K562 (cell line): ENCODE results near the gene SIGLEC7. TPM values are rescaled to one million over a fixed set of nuclear protein-coding genes. Genes with fewer than 3 reads are reported as not detected.
A peak's percentile ranks its signal among the peaks of the same experiment; 100 is the strongest.

Experiments
- ATAC-seq: fragments of 200-7000 bp; cut with Tn5 transposase; 3 replicates; pipeline ENCODE4 v1.9.1; 2020; ENCODE audit warnings: moderate library complexity
- BruUV-seq: library from RNA; stranded (reverse); fragments of 400-500 nt; replicated peaks from 2 replicates; lab custom pipeline; 2021; lab: Mats Ljungman, UMichigan
- CTCF ChIA-PET: fragments of 300-600 bp; formaldehyde crosslinking; extraction: SDS; loops from one replicate; lab custom pipeline; 2021; ENCODE audit warnings: low intra/inter-chr PET ratio; lab: Yijun Ruan, JAX
- POLR2A ChIA-PET: fragments of 300-600, 350-650 bp; sonication (Branson Sonifier 250); formaldehyde crosslinking; extraction: SDS; loops from one replicate; lab custom pipeline; 2021; ENCODE audit warnings: antibody characterized with exemption, inconsistent platforms; lab: Yijun Ruan, JAX
- DNase-seq, 4 experiments: peaks; one replicate each; pipeline versions ENCODE4 v3.0.0 to v3.0.0-alpha.2; 2011 to 2018; ENCODE audit warnings: low spot score in 3 of 4, mixed read lengths in 3 of 4; ENCODE audit errors: extremely low read depth in 1 of 4
- FAIRE-seq: peaks from 2 replicates; lab custom pipeline; 2011; peaks lifted over from hg19 to GRCh38; lab: Jason Lieb, UNC
- H2AFZ ChIP-seq: 2 replicates; pipeline ENCODE4 v1.6.0; 2011; ENCODE audit warnings: low read depth, low read length, control low read depth, inconsistent platforms
- H3K27ac ChIP-seq: fragments of 200-600 bp; 3 replicates; pipeline ENCODE4 v1.8.0; 2011; ENCODE audit warnings: low read depth, mild to moderate bottlenecking, control low read depth, inconsistent platforms, low read length, moderate library complexity, mixed read lengths; ENCODE audit errors: extremely low read depth
- H3K27me3 ChIP-seq, 2 experiments: fragments of 300-600 bp in 1 of 2; 2 replicates in 1 of 2; 3 replicates in 1 of 2; pipeline versions ENCODE4 v1.6.0 to v1.8.0; 2011; ENCODE audit warnings: inconsistent platforms in 2 of 2, low read length in 2 of 2, mild to moderate bottlenecking in 1 of 2, mixed read lengths in 1 of 2, moderate library complexity in 1 of 2; ENCODE audit not compliant: control insufficient read depth in 2 of 2, insufficient read depth in 2 of 2
- H3K36me3 ChIP-seq: fragments of 300-600 bp; 3 replicates; pipeline ENCODE4 v1.8.0; 2011; ENCODE audit warnings: mild to moderate bottlenecking, low read length, inconsistent platforms; ENCODE audit not compliant: control insufficient read depth, insufficient read depth
- H3K4me1 ChIP-seq, 2 experiments: fragments of 200-600 bp in 1 of 2; replicated peaks in 1 of 2; 2 replicates in 1 of 2; 3 replicates in 1 of 2; pipeline versions ENCODE4 v1.5.1 to v1.8.0; 2011; ENCODE audit warnings: inconsistent platforms in 2 of 2, low read length in 2 of 2, mild to moderate bottlenecking in 1 of 2, mixed read lengths in 1 of 2, moderate library complexity in 1 of 2; ENCODE audit not compliant: control insufficient read depth in 2 of 2, insufficient read depth in 2 of 2
- H3K4me2 ChIP-seq: 2 replicates; pipeline ENCODE4 v1.6.1; 2011; ENCODE audit warnings: low read length, control low read depth, inconsistent platforms, mixed read lengths; ENCODE audit not compliant: insufficient read depth
- H3K4me3 ChIP-seq: fragments of 200-600 bp; sonication (generic), shearing (Covaris generic); 2 replicates; pipeline ENCODE4 v1.5.1; 2016; ENCODE audit warnings: control low read depth, inconsistent platforms
- H3K79me2 ChIP-seq: fragments of 200-600 bp; 3 replicates; pipeline ENCODE4 v1.8.0; 2011; ENCODE audit warnings: low read length, inconsistent platforms; ENCODE audit not compliant: control insufficient read depth, insufficient read depth
- H3K9ac ChIP-seq, 2 experiments: 2 replicates each; pipeline versions ENCODE4 v1.6.0 to v1.6.1; 2011; ENCODE audit warnings: low read depth in 2 of 2, low read length in 2 of 2, control low read depth in 1 of 2, inconsistent platforms in 1 of 2, mild to moderate bottlenecking in 1 of 2, mixed read lengths in 1 of 2; ENCODE audit not compliant: insufficient read depth in 1 of 2
- H3K9me1 ChIP-seq: one replicate; pipeline ENCODE4 v1.6.0; 2011; ENCODE audit warnings: inconsistent platforms, mild to moderate bottlenecking, low read length, moderate library complexity; ENCODE audit not compliant: control insufficient read depth, insufficient read depth
- H3K9me3 ChIP-seq: replicated peaks from 2 replicates; pipeline ENCODE4 v1.5.1; 2011; ENCODE audit warnings: low read depth, low read length, inconsistent platforms; ENCODE audit not compliant: control insufficient read depth, insufficient read depth
- H4K20me1 ChIP-seq: replicated peaks from 2 replicates; pipeline ENCODE4 v1.6.1; 2011; ENCODE audit warnings: low read length, inconsistent platforms, mixed read lengths; ENCODE audit not compliant: control insufficient read depth, insufficient read depth
- CC2D1A ChIP-seq: fragments of 450-650 bp; IDR thresholded peaks from 2 replicates; pipeline ENCODE4 v1.6.1; 2017; ENCODE audit warnings: mild to moderate bottlenecking
- CEBPB ChIP-seq: fragments of 450-650 bp; IDR thresholded peaks from 2 replicates; pipeline ENCODE4 v1.6.1; 2016; ENCODE audit warnings: missing genetic modification characterization, missing compliant biosample characterization
- CXXC5 ChIP-seq: fragments of 250-450 bp; sonication (Bioruptor Pico); IDR thresholded peaks from 2 replicates; pipeline ENCODE4 v1.8.0; 2022; ENCODE audit warnings: inconsistent platforms, mild to moderate bottlenecking, moderate library complexity
- ETV1 ChIP-seq: fragments of 450-650 bp; conservative IDR thresholded peaks from 2 replicates; pipeline ENCODE4 v1.6.1; 2016; ENCODE audit warnings: missing genetic modification characterization, control low read depth, low read depth, missing compliant biosample characterization
- FOS ChIP-seq: IDR thresholded peaks from 3 replicates; pipeline ENCODE4 v1.6.1; 2011; ENCODE audit not compliant: insufficient read length; ENCODE audit errors: extremely low read depth
- HES1 ChIP-seq: fragments of 450-650 bp; IDR thresholded peaks from 2 replicates; pipeline ENCODE4 v1.6.1; 2016; ENCODE audit warnings: low read depth, mild to moderate bottlenecking, moderate library complexity
- JUND ChIP-seq, 2 experiments: IDR thresholded peaks; 2 replicates in 1 of 2; 3 replicates in 1 of 2; pipeline ENCODE4 v1.6.1; 2011; ENCODE audit warnings: borderline replicate concordance in 2 of 2, low read depth in 2 of 2, low read length in 2 of 2, improper control_type of control experiment in 1 of 2, missing biosample characterization in 1 of 2, missing genetic modification characterization in 1 of 2, missing genetic modification reagents in 1 of 2
- KLF16 ChIP-seq: IDR thresholded peaks from 2 replicates; pipeline ENCODE4 v1.6.1; 2016; ENCODE audit warnings: antibody characterized with exemption
- RBFOX2 ChIP-seq: fragments of 200-400 bp; formaldehyde crosslinking; IDR thresholded peaks from 2 replicates; pipeline ENCODE4 v1.6.1; 2017; ENCODE audit warnings: low read depth, mild to moderate bottlenecking, low read length, moderate library complexity
- TBL1XR1 ChIP-seq, 2 experiments: IDR thresholded peaks; 2 replicates each; pipeline ENCODE4 v1.6.1; 2012; ENCODE audit warnings: improper control_type of control experiment in 2 of 2, low read length in 2 of 2, mild to moderate bottlenecking in 1 of 2
- THRAP3 ChIP-seq: fragments of 450-650 bp; IDR thresholded peaks from 2 replicates; pipeline ENCODE4 v1.6.1; 2016; ENCODE audit warnings: mild to moderate bottlenecking, inconsistent platforms, borderline replicate concordance
- U2AF1 ChIP-seq: fragments of 200-400 bp; formaldehyde crosslinking; optimal IDR thresholded peaks from 2 replicates; pipeline ENCODE3; 2017; ENCODE audit warnings: mild to moderate bottlenecking, low read depth, low read length, moderate library complexity
- ZBTB8A ChIP-seq: fragments of 450-650 bp; IDR thresholded peaks from 2 replicates; pipeline ENCODE4 v1.6.1; 2018; ENCODE audit warnings: mild to moderate bottlenecking, moderate library complexity; ENCODE audit not compliant: partially characterized antibody
- ZKSCAN3 ChIP-seq: fragments of 250-450 bp; sonication (Bioruptor Pico); IDR thresholded peaks from 2 replicates; pipeline ENCODE4 v1.4.0; 2020
- ZMIZ1 ChIP-seq, 2 experiments: fragments of 150-350 bp in 1 of 2; IDR thresholded peaks; 2 replicates each; pipeline ENCODE4 v1.6.1; 2012 to 2016; ENCODE audit warnings: low read depth in 2 of 2, low read length in 2 of 2, mild to moderate bottlenecking in 1 of 2, moderate library complexity in 1 of 2
- ZNF197 ChIP-seq: fragments of 200-800 bp; sonication (Bioruptor generic); IDR thresholded peaks from 2 replicates; pipeline ENCODE4 v1.6.1; 2016; ENCODE audit warnings: low read depth, missing genetic modification characterization, missing compliant biosample characterization
- ZNF217 ChIP-seq: sonication (generic); formaldehyde crosslinking; IDR thresholded peaks from 2 replicates; pipeline ENCODE4 v1.8.0; 2022; ENCODE audit warnings: mild to moderate bottlenecking, missing genetic modification reagents
- ZNF780A ChIP-seq: fragments of 250-450 bp; sonication (Bioruptor Pico); IDR thresholded peaks from 2 replicates; pipeline ENCODE4 v1.5.0; 2021; ENCODE audit warnings: mild to moderate bottlenecking
- WGBS: fragments of 100-300 bp; shearing (Covaris generic); methylation state at CpG from one replicate; pipeline ENCODE4 v1.1.6; 2016; ENCODE audit warnings: low coverage, mixed read lengths; ENCODE audit not compliant: insufficient coverage; ENCODE audit errors: missing lambda C conversion rate; 5-methylcytosine and 5-hydroxymethylcytosine counted together
- in situ Hi-C: fragments of 300-500 bp; cut with MboI; formaldehyde crosslinking; loops from 4 replicates; pipeline ENCODE4 v1.15.0; 2018; ENCODE audit warnings: inconsistent platforms, mixed read lengths
- intact Hi-C: fragments of 100-400 bp; cut with micrococcal nuclease; formaldehyde crosslinking; loops from 2 replicates; pipeline ENCODE4 v1.14.2; 2022
- polyA plus RNA-seq, 8 experiments: library from polyadenylated mRNA; depleted of rRNA in 4 of 8; stranded (reverse) in 5 of 8; unstranded in 3 of 8; fragments of >200 nt; fragmentation: Nextera tagmentation in 2 of 8; fragmentation: Illumina TruSeq in 1 of 8; extraction: Ambion mirVana in 2 of 8; extraction: Trizol in 1 of 8; gene quantifications; 2 replicates each; pipeline versions ENCODE4 v1.2.1 to v1.2.3, GENCODE V29; 2011 to 2014; ENCODE audit warnings: inconsistent platforms in 1 of 8, missing spikeins in 1 of 8
- total RNA-seq, 7 experiments: library from RNA; depleted of rRNA in 6 of 7; stranded (reverse); fragments of >200 nt in 6 of 7; fragmentation: Illumina TruSeq in 2 of 7; extraction: Trizol in 2 of 7; gene quantifications; 2 replicates each; pipeline versions ENCODE4 v1.2.1 to v1.2.3, GENCODE V29; 2011 to 2021; ENCODE audit warnings: low replicate concordance in 1 of 7

Gene SIGLEC7
- total and polyA plus RNA-seq, 9 of the 15 experiments (the other 6 are each of a cell fraction or from before 2014, with no cell fraction given) = 0.10 to 0.12 TPM; not detected in 7

DNA sequence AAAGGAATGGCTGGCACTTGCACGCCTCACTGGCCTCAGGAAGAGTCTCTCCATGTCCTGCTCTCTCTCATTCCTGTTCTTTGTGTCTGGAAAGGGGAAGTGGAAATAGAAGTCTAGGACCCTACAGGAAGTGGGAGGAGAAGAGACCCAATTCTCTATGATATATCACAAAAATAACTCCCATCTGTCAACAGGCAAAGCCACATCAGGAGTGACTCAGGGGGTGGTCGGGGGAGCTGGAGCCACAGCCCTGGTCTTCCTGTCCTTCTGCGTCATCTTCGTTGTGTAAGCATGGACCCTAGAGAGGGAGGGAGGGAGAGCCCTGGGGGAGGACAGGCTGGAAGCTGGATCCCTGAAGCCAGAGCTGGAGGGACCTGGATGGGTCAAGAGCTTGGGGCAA lies 14.3 kb upstream of the SIGLEC7 start:
- ATAC-seq = peak; percentile 32
- in situ Hi-C loops = no loop called here
- TF ChIP-seq TBL1XR1 (IDR thresholded peaks at IDR 0.05; ENCODE audit: low read length in 2 of 2) (peak in 1 of 2 experiments; percentile 63; a peak in 1 of 4 replicates), ZMIZ1 (IDR thresholded peaks at IDR 0.05; ENCODE audit: low read depth in 2 of 2, low read length in 2 of 2) (no peak), ZNF780A (CRISPR knock-in tag) (no peak), CXXC5 (no peak), ZNF217 (no peak), CEBPB (peak; percentile 40; the same call in 1 of the 2 replicates), KLF16 (peak; percentile 68; the same call in 1 of the 2 replicates), RBFOX2 (no peak), THRAP3 (no peak), FOS (peak; percentile 8), HES1 (peak; percentile 61; the same call in 1 of the 2 replicates), ZNF197 (CRISPR knock-in tag) (no peak), ZBTB8A (no peak), U2AF1 (no peak), ETV1 (tag) (peak; percentile 27; the same call in 1 of the 2 replicates), CC2D1A (no peak), JUND (IDR thresholded peaks at IDR 0.05; ENCODE audit: borderline replicate concordance, low read depth, low read length) (peak; percentile 89), JUND (tag; IDR thresholded peaks at IDR 0.05; ENCODE audit: borderline replicate concordance, low read depth, low read length) (peak; percentile 66; the same call in 1 of the 3 replicates), ZKSCAN3 (CRISPR knock-in tag) (no peak)

More for the DNA sequence above, 14.3 kb upstream of the SIGLEC7 start:
- peaks cover 4% of the 10 kb centered on the region; the same call in 1 of the 2 replicates for H4K20me1 ChIP-seq
- 4% methylated on average over 4 of the region's 4 CpGs for WGBS
- peaks cover 3 to 28% of the 10 kb centered on the region in 2 experiments; a peak in 2 of 5 replicates for H3K27me3 ChIP-seq
- peak; percentile 31 to 72 (median 34) for DNase-seq
- no peak overlapping the region for H3K9ac ChIP-seq
- no TSS peak for BruUV-seq
- peak; percentile 87 for FAIRE-seq
- H3K9me1 ChIP-seq = no peaks in the 10 kb centered on the region
- CTCF ChIA-PET = no interaction called here
- H3K27ac ChIP-seq = no peak overlapping the region
- peak overlapping the region; percentile 38 for H3K4me2 ChIP-seq
- POLR2A ChIA-PET = interaction anchor here (0.7 kb wide), 1 partner anchor 211 kb away, joined by 4 read pairs; no protein-coding TSS in a partner anchor
- H3K4me3 ChIP-seq = no peak overlapping the region
- no peaks in the 10 kb centered on the region for H3K79me2 ChIP-seq
- intact Hi-C loops = no loop called here
- peaks cover 36 to 37% of the 10 kb centered on the region in 2 experiments for H3K4me1 ChIP-seq
- no peaks in the 10 kb centered on the region for H3K36me3 ChIP-seq
- no peaks in the 10 kb centered on the region for H3K9me3 ChIP-seq
- H2AFZ ChIP-seq = no peak overlapping the region
